Hematopoietic multipotent progenitor cell treated with erythropoietin and hydrocortisone succinate and interleukin-3 and kit ligand, for 17 days (in vitro differentiated cells): Measurements from ENCODE around the gene MLC1.

Experiments
- DNase-seq: peaks from one replicate; pipeline ENCODE4 v3.0.0-alpha.2; 2015; ENCODE audit warnings: low spot score

The MLC1 gene

DNA sequence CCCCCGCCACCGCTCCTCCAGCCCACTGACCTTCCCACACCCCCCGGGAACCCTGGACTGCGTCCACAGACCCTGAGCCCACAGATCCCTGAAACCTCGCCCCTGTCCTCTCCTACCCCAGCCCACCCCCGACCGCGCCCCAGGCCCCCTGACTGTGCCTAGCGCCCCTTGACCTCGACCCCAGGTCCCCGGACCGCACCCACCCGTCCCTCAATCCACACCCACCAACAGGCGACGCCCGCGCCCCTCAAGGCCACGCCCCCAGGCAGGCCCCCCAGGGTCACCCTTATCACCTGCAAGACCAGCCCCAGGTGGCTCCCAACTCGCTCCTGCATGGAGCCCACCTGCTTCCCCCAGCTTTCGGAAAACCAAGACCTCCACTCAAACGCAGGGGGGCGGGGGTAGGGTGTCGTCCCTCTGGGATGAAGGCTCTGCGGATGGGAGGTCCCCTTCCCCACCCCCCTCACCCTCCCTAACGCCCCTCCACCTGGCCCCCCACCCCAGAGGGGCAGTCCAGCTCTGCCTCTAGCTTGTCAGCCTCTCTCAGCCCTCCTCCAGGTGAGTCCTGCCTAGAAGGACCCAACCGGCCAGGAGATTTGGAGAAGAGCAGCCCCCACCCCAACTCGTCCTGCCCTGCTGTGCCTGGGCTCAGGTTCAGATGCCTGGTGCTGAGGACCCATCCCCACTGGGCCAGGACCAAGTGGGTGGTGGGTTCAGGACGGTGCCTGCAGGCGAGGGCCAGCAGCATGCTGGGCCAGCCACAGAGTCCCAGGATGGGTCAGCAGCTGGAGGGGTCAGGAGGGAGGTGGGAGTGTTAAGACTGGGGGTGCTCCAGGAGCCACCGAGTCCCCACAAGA, 69.5 kb downstream of the MLC1 start:
- DNase-seq = no peak

DNA sequence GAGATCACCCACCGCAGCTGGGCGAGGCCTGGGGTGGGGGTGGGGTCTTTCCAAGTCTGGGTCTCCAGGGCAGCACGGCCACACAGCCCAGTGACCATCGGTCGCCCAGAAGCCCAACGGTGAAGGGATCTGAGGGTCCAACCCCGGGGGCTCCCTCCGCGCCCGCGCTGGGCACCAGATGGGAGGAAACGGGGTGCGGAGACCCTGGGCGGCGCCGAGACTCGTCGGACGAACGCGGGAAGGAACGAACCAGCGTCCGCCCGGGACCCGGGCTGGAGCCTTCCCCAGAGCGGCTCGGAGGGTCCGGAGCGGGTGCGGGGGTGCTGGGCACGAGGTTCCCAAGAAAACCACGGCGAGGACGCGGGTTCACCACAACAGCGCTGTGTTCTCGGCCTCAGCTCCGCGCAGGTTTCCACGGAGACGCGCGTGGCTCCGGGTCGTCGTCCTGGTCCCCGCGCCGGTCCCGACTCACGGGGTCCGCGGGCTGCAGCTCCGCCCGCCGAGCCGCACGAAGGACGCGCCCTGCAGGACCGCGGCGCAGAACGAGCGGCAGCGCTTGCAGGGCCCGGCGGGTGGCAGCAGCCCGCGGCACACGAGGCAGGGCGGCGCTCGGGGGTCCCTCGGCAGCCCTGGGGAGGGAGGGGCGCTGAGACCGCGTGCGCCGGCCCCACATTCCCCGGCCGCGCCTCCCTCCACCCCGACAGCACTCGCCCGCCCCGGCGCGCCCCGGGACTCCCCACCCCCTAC, 70.4 kb downstream of the MLC1 start:
- DNase-seq = no peak

DNA sequence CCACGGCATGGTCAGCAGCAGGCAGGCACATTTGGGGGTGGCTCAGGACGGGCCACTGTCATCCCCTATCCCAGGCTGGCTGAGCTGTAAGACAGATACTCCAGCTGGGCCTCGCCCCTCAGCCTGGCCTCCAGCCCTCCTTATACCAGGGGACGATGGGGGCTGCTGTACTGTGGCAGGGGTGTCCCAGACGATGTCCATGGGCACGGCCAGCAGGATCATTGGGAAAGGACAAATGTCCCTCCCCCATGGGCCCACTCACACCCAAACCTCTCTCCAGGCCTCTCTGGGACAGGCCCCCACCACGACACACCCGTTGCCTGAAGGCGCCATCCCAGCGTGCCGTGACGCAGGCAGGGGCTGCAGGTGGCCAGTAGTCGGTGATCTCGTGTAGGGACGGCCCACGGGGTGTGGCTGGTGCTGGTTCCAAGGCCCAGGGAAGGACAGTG, 71.1 kb downstream of the MLC1 start:
- no peak for DNase-seq

DNA sequence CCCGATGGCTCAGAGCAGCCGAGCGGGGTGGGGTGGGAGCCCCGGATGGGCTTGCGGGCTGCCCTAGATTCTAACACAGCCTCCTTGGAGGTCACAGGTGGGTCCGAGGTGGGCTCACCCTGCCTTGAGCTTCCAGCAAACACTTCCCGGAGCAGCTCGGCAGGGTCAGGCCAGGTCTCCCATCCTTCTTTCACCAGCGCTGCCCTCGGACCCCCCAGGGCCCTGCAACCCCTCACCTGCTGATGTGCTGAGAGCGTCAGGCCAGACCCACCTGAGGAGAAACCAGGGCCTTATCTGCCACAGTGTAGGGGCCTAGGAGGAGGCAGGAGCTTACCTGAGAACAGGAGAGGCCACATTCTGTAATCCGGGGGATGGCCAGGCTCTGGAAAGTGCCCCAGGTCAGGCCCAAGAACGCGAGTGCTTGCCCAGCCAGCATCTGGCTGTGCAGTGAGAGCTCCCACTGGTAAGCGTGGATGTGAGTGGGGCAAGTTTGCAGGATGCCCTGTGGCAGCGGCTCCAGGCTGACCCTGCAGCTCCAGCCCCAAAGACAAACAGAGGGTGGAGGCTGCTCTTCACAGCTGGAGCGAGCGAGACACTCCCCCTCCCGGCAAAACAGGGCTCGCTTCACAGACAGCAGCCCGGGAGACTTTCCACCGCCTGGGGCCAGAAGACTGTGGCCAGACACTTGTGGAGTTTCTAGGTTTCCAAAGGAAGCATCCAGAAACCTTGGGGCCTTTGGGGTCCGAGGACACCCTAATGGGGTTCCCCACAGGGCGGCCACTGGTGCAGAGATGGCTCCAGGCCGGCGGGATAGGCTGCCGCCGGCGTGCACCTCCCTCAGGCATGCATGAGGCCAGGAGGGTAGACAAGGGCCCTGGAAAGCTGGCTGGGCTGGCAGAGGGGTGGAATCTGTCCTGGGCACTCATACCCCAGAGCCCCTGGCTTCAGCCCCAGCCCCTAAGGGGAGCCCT, 72.7 kb downstream of the MLC1 start, which contains the start of gene IL17REL:
Gene IL17REL, minus strand, starts transcription at position 555 of the 971 bp plus-strand sequence. Its CDS starts 119 bp downstream, at position 436.
- DNase-seq = no peak

DNA sequence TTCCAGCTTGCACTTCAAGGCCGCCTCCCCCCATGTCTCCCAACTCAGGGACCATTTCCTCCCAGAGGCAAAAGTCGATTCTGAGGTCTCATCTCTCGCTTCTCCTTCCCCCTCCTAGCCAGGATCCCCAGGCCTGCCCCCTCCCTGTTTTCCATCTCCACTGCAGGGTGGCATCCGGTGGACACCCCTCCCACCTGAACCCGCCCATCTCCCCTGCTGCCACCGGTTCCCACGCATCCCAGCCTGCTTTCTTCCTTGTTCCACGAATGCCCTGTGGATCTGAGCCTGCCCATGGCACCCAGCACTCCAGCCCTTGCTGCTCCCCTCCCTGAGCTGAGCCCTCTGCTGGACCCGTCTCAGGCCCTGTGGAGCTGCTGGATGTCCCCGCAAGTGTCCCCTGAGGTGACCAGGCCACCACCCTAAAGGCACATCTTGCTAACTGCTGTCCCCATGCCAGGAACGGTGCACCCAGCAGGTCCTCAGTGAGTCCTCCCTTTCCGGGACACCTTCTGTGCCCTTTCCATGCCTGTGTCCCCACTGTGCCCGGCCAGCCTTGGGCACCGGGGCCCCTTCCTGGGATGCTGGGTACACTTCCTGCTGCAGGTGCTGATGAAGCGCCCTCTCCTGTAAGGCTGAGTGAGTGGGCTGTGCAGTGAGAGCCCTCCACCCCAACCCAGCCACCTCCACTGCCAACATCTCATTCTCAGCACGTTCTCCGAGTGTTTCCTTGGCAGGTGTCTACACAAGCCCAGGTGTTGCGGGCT, 73.6 kb downstream of the MLC1 start:
- DNase-seq = no peak

DNA sequence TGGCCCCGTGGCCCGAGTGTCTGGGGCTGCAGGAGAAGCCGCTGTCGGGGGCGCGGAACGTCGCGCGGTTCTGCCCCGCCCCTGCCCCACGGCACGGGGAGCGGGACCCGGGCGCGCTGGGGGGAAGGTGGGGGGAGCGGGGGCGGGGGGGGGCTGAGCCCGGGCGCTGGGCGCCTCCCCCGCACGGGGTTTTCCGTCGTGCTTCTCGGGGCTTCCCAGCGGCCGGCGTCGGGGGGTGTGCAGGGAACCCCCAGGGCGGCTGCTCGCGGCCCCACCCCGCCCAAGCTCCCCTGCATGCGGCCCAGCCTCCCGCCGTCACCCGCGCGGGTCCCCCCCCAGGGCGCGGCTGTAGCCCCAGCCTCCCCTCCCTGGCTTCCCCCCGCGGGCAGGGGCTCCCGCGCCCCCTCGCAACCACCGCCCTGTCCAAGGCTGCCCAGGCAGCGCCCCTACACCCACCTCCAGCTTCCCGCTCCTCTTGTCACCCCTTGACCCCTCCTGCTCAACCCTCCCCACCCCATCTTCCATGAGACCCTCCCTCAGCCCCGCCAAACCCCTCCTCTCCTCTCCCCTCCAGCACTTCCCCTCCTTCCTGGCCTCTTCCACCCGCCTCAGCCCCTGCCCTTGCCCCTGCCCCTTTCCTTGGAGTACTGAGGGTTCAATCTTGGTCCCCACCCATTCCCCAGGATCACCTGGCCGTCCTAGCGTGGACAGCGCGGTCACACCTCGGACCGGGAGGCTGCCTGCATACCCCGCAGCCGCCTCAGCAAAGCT, 74.4 kb downstream of the MLC1 start:
- no peak for DNase-seq

DNA sequence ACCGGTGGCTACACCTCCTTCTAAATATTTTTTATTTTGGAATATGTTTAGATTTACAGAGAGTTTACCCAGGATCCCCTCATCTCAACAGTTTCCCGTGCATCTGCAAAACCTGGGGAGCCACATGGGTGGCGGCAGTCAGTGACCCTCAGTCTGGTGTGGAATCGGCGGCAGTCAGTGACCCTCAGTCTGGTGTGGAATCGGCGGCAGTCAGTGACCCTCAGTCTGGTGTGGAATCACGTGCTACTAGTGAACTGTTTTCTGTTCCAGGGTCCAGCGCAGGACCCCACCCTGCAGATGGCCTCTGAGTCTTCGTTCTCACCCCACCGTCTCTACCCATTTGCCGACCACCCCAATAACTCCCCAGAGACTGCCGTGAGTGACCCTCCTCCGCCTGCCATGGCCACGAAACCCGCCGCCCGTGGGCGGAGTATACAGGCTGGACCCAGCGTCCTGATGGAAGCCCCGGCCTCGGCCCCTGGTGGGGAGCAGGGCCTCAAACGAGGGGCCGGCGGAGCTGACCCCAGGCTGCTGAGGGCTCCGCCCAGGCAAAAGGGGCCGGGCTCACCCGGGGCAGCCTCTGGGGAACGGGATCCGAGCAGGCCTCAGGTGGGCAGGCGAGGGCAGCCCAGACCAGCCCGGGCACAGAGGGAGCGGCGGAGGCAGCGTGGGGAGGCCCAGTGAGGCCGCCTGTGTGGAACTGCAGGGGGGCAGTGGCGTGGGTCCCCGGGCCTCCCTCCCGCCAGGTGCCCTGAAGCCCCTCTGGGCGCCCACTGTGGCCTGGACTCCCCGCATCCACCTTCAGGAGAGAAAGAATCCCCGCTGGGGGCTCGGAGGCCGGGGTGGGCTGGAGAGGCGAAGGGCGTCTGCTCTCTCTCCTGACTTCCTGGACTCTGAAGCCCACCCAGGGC, 75.2 kb downstream of the MLC1 start:
- DNase-seq = no peak
